Measurements from ENCODE around the gene BLMH.

DNA sequence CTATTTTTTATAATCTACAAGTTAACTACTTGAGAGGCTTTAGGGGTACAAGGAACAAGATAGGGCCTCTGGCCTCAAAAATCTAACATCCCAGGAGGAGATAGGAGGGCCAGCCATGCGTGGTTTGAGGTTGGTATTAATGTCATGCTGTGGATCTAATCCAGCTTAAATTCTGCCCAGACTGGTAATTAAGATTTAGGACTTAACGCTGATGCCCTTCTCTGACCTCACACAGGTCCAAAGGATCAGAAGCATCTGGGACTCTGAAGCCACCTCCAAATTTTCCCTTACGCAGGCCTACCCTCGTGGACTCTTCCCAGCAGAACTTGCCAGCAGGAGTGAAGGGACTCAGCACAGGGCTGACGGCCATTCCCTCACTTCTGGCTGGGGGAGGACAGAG, 71.3 kb downstream of the BLMH start:
- TF ChIP-seq, protein P1, sequence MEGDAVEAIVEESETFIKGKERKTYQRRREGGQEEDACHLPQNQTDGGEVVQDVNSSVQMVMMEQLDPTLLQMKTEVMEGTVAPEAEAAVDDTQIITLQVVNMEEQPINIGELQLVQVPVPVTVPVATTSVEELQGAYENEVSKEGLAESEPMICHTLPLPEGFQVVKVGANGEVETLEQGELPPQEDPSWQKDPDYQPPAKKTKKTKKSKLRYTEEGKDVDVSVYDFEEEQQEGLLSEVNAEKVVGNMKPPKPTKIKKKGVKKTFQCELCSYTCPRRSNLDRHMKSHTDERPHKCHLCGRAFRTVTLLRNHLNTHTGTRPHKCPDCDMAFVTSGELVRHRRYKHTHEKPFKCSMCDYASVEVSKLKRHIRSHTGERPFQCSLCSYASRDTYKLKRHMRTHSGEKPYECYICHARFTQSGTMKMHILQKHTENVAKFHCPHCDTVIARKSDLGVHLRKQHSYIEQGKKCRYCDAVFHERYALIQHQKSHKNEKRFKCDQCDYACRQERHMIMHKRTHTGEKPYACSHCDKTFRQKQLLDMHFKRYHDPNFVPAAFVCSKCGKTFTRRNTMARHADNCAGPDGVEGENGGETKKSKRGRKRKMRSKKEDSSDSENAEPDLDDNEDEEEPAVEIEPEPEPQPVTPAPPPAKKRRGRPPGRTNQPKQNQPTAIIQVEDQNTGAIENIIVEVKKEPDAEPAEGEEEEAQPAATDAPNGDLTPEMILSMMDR (IDR thresholded peaks at IDR 0.05), result no peak
- TF ChIP-seq POLR2A (IDR thresholded peaks at IDR 0.05), result no peak

All from thyroid gland (tissue), 4 donors.